HG02588 (cell line): Measurements from ENCODE around the gene LZIC.

Source experiments
- ATAC-seq: cut with Tn5 transposase; IDR thresholded peaks from one replicate; pipeline ENCODE4 v1.9.1; 2021; ENCODE audit warnings: mild to moderate bottlenecking, moderate library complexity; ENCODE audit not compliant: unreplicated experiment

LZIC gene

DNA sequence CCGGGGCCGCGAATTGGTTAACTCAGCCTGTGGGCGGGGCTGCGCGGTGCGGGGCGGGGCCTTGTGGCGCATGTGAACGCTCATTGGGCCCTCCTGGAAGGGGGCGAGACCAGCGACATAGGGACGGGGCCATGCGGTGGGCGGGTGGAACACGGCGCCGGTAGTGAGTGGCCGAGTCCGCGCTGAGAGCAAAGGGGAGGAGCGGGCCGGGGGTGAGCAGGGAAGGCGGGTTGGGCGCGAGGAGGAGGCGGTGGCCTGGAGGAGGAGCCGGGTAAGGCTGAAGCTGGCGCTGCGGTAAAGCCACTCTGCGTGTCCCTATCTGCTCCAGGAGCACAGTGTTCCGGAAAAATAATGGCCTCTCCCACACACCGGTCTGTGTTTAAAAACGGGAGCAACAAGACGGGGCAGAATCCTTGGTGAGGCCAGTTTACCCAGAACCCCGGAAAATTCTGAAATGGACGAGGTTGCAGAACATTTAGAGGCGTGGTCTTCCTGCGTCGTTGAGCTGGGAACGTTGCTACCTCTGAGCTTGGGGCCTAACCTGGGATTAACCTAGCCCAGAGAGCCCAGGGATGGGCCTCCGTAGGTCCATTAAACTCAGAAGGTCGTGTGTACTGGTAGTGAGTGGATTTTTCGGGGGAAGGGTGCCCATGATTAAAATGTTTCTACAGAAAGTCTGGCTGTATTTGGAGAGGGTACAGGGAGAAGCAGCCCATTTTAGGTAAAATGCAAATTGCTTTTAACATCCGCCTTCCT, 32.6 kb downstream of the LZIC start:
- ATAC-seq, result peak; percentile 91

DNA sequence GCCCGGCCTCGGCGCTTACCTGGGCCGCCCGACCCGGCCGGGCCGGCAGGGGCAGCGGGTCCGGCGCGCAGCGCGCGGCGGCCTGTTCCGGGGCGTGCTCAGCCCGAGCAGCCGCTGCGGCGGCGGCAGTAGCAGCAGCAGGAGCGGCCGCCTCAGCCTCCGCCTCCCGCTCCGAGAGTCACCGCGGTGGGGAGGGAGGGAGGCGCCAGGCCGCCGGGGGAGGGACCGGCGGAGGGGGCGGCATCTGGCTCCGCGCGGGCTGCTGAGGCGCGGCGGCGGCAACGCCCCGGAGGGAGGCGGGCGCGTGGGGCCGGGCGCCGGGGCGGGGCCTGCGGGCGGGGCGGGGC, 33.1 kb downstream of the LZIC start, which contains the start of gene CTNNBIP1:
TSS of gene CTNNBIP1 (minus strand) at position 194 of the 347 bp plus-strand sequence. CDS start 38,205 bp downstream, outside the sequence.
- peak; percentile 82 for ATAC-seq

DNA sequence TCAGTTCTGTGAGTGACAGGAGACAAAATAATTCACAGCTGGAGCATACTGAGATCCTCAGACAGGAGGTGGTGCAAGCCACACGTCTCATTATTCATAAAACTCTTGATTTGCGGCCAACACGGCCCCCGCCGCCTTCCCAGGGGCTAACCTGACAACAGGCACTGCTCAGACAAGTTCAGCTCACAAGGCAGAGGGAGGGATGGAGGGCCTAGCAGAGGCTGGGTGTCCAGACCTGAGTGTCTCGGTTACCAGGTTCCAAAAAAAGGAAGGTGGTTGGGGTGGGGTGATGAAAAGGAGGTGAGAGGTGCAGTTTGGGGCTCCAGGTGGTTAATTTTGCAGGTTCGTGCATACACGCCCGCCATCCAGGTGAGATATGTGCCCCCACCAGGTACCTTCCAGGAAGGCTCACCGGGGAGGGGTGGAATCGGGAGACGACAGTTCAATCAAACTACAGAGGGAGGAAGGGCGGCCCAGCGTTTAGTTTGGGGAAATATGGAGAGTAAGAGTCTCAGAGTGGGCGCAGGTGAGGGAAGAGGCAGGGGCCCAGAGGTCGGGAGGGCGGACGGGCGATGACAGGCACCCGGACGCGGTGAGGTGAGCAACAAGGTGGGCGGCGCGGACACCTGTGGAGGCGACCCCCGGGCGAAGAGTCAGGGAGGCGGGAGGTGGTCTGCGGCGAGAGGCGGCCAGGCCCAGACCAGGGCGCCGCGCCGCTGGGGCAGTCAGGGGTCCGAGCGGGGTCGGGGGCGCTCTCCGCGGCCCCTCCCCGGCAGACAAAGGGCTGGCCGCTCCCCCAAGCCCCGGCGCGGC, 33.8 kb downstream of the LZIC start:
- ATAC-seq, result peak; percentile 1

DNA sequence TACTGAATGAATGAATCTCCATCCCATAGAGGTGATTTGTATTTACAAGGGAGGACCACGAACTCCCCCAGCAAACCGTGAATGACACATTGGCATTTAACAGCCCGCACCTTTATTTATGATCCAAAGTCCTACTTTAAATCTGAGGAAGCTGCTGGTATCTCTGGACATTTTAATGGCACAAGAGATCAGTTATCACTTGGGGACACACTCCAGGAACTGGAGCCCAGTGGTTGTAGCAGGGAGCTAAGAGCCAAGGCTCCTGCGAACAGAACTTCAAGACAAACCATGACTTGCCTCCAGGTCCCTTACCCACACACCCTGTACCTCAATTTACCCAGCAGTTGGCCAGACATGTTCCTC, 34.3 kb downstream of the LZIC start:
- ATAC-seq, result no peak

DNA sequence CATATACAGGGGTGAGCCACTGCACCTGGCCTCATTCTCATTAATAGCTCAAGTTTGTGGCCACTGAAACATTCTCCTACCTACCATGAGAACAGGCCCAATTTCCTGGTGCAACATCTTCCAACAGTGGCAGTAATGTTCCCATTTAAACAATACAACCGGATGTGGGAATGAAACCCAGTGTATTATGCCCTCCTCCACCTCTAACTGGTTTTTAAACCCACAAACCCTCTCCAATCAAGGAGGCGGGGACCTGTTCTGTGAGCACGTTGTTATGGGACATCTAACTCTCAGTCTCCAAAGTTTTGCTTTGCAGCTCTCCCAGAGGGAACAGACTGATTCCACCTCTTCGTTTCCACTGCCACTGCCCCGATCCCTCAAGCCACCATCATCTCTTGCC, 35.8 kb downstream of the LZIC start:
- ATAC-seq, result no peak

DNA sequence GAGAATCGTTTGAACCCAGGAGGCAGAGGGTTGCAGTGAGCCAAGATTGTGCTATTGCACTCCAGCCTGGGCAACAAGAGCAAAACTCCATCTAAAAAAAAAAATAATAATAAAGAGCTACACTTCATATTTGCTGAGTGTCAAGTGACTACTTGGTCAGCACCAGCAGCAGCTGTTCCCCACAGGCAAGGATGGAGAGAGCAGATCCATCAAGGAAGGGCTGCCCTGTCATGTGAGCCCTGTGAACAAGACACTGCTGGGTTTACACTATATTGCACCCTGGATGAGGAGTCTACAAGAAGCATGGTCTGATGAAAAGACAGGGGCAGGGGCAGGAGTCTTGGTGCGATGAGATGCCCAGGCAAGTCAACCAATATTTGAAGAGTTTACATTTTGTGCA, 36.7 kb downstream of the LZIC start:
- ATAC-seq, result no peak

DNA sequence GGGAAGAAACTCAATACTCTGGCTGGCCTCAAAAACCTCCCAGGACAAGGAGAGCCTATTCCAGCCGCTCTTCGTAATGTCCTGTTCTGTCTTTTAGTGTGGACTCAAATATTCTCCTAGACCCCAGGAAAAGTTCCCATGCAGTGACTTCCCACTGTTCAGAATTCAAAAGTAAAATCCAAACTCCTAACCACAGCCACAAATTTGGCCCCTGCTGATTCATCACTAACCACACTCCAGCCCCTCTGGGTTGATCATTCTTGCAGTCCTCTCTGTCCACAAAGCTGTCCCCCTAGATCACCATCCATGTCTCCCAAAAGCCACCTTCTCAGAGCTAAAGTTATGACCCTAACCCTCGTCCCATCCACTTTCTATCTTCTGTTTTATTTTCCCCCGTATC, 38.2 kb downstream of the LZIC start:
- no peak for ATAC-seq

DNA sequence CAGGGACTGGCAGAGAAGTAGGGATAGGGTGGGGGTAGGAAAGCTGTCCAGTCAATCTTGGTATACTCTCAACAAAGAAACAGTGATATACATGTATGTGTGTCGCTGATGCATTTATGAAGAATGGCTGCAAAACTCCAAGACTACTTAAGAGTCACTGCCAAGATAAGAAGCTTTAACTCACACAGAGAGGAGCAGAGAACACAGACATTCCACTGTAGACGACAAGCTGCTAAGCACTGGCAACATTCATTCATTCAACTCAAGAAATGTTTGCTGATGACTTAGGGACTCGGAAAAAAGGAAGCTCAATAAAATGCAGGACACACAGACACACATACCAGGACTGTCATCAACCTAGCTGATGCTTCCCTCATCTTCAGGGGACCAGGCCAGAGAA, 38.6 kb downstream of the LZIC start:
- no peak for ATAC-seq

DNA sequence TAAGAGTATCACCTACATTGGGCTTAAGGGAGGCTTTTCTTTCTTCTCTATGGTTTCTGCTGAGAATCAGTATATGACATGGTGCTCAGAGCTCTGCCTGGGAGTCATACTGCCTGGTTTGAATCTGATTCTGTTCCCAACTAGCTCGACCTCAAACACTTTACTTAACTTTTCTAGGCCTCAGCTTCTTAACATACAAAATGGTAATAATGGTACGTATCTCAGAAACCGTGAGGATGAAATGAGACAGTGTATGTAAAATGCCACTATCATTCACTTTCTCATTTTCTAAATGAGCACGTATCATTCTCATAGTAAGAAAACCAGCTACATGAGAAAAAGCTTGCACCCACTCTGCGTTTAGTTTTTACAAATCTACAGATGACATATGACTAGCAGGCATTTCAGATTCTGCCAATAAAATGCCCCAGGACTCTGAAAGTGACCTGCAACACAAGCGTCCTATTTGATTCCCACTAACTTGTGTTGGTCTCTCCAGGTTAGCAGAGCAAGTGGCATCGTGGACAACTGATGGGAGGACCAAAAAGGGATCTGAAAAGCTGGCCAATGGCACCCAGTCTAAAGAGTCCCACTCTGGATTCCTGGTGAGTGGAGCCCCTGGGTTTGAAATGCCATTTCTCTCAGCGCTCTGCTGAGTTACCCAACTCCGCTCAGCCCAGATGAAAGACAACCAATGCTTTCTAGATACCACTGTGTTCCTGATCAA, 39.2 kb downstream of the LZIC start:
- no peak for ATAC-seq

DNA sequence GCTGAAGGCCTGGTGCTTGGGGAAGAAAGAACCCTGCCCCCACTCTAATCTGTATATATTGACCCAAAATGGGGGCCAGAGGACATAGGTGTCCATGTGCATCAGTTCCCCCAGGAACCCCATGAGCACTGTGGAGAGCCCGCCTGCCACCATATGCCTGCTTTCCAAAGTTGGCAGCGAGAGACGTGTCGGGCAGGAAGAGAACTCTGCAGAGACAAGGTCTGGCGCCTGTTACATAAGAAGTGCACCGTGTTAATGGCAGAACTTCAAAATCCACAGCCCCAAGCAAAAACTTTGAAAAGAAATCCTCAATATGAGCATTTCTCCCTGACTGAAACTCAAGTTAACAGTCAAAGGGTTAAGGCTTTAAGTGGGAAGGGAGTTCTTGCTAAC, 41.1 kb downstream of the LZIC start:
- ATAC-seq, result no peak

DNA sequence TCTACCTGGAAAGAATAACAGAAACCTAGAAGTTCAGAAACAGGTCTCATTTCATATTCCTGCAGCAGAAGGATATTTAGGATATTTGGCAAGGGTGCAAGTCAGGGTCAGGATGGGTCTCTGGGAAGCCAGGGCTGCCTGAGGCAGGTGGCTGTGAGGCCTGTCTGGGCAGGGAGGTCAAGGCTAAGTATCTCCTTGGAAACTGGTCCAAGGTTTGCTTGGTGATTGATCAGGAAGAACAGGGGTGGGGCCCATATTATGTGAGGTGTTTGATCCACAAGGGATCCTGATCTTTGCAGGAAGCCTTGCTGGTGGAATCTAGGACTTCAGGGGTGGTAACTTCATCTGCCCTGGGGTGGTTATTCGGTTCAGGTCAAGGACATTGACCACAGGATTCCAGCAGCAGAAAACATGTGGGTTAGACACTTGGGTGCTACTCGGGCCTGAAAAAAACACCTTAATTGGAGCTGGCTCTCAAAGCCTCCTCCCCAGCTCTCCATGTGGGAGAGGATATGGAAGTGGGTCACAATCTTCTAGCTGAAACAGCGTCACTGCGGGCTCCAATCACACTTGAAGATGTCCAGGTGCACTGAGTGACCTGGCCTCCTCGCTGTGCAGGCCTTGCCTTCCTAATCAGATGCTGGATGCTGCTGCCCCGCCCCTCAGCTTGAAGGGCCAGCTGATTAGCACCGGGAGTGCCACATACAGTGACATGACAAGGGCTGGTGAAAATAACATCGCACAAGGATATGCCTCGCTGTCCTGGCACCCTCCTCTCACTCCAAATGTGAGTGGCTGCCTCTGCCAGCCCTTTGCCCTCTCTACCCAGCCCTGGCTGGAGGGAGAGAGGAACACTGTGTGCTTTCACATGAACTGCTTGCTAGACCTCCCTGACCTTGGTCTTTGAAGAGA, 41.8 kb downstream of the LZIC start:
- ATAC-seq, result no peak

DNA sequence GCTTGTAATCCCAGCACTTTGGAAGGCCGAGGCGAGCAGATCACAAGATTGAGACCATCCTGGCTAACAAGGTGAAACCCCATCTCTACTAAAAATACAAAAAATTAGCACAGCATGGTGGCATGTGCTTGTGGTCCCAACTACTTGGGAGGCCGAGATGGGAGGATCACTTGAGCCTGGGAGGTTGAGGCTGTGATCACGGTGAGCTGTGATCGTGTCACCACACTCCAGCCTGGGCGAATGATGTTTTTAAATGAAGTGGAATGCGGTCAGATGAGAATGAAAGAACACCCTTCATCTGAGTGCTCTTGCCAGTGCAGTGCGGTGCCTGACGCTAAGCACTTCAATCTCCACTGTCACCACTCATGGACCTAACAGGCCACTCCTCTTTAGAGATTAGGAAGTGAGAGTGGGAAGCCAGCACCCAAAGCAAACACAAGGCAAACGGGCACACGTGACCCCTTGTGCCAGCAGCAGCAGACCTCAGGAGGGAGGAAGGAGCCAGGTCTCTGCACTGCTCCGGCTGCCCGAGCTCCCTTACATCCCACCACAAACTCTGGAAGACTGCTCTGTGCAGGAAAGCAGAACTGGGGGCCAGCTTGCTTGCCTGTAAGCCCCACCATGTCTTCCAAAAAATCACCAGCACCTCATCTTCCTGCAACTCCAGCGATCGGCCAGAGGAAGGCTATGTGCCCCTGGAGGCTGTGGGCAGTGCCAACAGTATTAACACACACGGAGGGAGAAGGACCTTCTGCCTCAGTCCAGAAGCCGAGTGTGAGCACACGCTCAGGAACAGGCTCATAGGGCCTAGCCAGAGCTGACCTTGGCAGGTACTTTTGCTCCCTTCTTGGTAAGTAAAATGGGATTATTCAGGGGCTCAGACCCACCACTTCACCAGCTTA, 42.8 kb downstream of the LZIC start:
- ATAC-seq, result no peak

DNA sequence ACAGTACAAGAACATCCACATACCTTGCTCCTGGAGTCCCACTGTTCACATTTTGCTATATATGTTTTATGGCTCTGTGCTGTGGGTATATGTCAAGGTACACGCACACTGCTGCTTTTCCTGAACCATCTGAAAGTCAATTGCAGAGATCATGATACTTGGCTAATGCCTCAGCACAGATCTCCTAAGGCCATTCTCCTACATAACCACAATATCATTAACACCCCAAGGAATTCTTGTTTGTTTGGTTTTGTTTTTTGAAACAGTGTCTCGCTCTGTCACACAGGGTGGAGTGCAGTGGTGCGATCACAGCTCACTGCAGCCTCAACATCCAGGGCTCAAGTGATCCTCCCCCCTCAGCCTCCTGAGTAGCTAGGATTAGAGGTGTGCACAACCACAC, 49.1 kb downstream of the LZIC start:
- ATAC-seq, result no peak

DNA sequence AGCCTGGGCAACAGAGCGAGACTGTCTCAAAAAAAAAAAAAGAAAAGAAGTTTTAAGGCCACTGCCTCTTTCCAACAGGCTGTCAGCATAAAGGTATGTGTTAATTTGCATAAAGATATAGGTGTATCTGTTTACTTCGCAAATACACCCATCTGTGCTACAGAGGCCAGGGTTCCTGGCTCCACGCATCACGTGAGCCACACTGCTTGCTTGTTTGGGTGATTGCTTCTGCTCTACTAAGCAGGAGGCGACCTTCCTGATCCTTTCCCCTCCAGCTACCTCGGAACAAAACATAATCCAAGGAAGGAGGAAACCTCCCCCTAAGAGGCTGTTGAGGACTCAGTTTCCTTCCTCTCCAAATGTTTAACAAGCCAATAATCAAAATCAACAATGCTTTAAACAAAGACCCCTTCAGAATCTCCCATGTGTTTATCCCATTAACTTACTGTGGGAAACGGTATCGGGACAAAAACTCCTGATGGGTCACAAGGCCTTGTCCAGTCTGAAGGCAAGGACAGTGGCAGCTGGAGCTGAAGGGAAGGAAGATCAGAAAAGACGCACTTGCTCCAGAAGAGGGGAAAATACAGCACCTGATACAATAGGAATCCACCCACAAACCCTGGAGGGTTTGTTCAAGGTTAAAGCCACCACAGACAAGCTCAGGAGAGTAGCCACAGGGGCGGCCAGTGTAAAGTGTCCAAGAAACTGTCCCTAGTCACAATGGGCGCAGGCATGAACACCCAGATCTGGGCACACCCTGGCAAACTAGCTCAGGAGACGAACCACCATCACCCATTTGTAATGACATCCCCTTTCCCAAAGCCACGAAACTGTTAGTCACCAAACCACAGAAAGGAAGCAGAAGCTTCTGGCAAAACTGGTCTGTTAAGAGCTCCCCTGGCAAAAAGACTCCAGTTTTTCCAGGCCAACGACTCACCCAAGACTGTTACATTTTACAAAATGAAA, 50.3 kb downstream of the LZIC start:
- ATAC-seq, result no peak

DNA sequence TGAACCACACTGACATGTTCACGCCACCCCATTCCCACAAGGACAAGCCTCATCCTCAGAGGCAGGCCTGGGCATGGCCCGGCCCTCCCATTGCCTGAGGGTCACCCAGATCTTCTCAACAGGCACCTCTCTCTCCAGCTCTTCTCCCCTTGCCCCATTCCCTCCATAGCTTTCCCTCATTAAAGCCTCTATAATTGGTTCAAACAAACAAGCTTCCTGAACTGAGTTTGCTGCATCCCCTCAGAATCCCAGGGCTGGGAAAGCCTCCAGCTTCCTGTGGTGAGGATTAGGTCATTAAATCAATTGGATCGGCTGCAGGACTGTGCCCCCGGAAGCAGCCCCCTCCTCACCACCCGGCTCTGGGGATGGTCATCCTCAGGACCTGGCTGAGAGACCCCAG, 52.0 kb downstream of the LZIC start:
- ATAC-seq, result no peak

DNA sequence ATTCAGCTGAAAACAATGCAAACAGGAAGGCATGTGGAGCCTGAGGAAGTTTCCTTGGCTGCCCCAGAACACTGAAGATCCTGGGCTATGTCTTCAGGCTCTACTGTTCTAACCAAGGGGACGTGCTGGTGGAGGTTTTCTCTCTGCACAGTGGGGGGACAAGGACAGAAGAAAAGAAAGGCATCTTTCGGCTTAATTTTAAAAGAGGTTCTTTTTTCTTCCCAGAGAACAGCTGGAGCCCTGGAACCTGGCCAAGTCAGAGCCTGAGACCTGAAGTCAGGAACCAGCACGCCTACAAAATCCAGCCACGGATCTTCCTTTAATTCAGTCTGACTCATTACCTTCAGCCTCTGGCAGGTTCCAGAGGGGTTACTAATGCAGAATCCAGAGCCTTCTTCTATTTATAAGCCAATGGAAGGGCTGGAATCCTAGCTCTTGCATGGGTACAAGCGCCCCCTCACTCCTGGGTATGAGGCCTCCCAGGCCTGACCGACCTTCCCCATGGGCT, 52.9 kb downstream of the LZIC start:
- ATAC-seq, result no peak

DNA sequence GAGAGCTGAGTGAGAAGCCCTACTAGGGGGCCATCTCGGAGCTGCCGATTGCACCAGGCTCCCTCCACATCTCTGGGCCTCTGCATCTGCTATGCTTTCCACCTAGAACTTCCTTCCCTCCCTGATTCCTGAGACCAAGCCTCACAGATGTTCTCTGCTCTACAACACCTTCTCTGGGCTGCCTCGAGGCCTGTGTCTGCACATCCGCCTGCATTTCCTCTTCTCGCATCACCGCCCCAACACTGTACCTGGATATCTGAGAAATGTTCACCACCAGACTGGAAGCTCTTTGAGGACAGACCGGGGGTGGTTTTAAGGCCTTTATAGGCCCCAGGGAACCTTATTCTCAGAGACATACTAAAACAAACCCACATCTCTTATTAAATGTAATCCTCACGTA, 53.8 kb downstream of the LZIC start:
- no peak for ATAC-seq

DNA sequence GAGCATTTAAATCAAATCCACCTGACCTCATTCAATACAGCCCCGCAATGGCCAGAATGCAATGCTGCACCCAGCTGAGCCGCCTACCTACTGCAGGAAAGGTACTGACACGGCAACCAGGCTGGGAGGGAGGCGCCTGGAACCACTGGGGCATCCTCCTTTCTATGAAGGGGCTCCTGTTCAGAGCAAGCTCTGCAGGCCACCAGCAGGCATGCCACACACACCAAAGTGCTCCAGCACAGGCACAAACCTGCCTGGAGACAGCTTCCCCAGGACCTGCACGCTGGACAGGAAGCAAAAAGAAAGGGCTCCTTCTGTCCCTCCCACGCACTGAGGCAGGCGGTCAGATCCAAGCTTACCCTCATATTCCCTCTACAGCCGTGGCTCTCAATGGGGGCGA, 54.3 kb downstream of the LZIC start:
- no peak for ATAC-seq
